ENCODE data around the gene ARHGEF9.

DNA sequence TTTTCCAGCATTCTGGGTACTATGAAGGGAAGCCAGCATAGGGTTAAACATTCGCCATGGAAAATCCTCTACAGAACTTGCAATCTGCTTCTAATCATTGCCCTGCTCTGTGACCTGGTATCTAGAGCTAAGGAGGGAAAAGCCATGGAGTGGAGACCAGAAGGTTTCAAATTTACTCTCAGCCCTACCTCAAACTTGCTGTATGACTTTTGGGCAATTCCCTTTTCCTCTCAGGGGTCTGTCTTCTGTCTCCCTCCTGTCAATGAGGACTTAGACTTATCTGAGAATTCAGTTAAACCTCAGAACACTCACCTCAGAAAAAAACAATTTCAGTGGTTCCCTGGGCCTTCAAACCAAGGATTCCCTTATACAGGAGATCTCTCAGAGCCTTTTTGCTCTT lies 29.1 kb downstream of the ARHGEF9 start:
- TF ChIP-seq POLR2A (IDR thresholded peaks at IDR 0.05): no peak
- no peak for TF ChIP-seq CTCF (IDR thresholded peaks at IDR 0.05)

Data from stomach (tissue), 4 donors.